Testis (tissue), 3 donors: Measurements from ENCODE around the gene CRIM1. TPM values are rescaled to one million over a fixed set of nuclear protein-coding genes. Genes with fewer than 3 reads are reported as not detected.

Experiments used
- DNase-seq: peaks from one replicate; pipeline ENCODE4 v3.0.0-alpha.2; 2019
- H3K27ac ChIP-seq, 2 donors: fragments of 200-600 bp; sonication (generic); one replicate each; pipeline ENCODE4 v1.5.1; 2019
- H3K27me3 ChIP-seq: fragments of 200-600 bp; sonication (generic); one replicate; pipeline ENCODE4 v1.5.1; 2019
- H3K36me3 ChIP-seq: fragments of 200-600 bp; sonication (generic); one replicate; pipeline ENCODE4 v1.5.1; 2017; ENCODE audit warnings: low read depth; ENCODE audit errors: missing control alignments
- H3K4me1 ChIP-seq: fragments of 200-600 bp; sonication (generic); one replicate; pipeline ENCODE4 v1.5.1; 2019
- H3K4me3 ChIP-seq, 2 donors: fragments of 200-600 bp; sonication (generic); one replicate each; pipeline ENCODE4 v1.5.1; 2017 to 2019
- H3K9me3 ChIP-seq: fragments of 200-600 bp; sonication (generic); one replicate; pipeline ENCODE4 v1.5.1; 2017
- POLR2A ChIP-seq: fragments of 450-650 bp; IDR thresholded peaks from one replicate; pipeline ENCODE4 v1.6.1; 2017; ENCODE audit warnings: antibody characterized with exemption, mild to moderate bottlenecking, moderate library complexity
- WGBS, 2 donors: methylation state at CpG; one replicate each; pipeline ENCODE4 v1.1.5; 2018; 5-methylcytosine and 5-hydroxymethylcytosine counted together
- intact Hi-C: fragments of 100-400 bp; cut with DNase I; formaldehyde crosslinking; loops from one replicate; pipeline ENCODE4 v1.15.1; 2023; ENCODE audit warnings: low total_unique reads
- polyA plus RNA-seq: library from polyadenylated mRNA; stranded (reverse); fragments of 350-450 nt; fragmentation: Illumina TruSeq; extraction: RNeasy Lipid Tissue Mini Kit (QIAGEN cat#74804); gene quantifications from one replicate; pipeline ENCODE4 v1.2.3, GENCODE V29; 2014; ENCODE audit warnings: low read depth, low replicate concordance; ENCODE audit not compliant: insufficient read depth
- total RNA-seq, 2 donors: library from RNA; depleted of rRNA; stranded (reverse); fragments of >200 nt; gene quantifications; one replicate each; pipeline ENCODE4 v1.2.3, GENCODE V29; 2016
- TF ChIP-seq, protein P1 (sequence below), 3 experiments: fragments of 450-650 bp in 2 of 3; fragments of 200-600 bp in 1 of 3; sonication (generic) in 1 of 3; IDR thresholded peaks; one replicate each; pipeline ENCODE4 v1.5.1; 2016 to 2019; ENCODE audit warnings: antibody characterized with exemption in 3 of 3, mild to moderate bottlenecking in 2 of 3, moderate library complexity in 1 of 3

CRIM1 gene
- total and polyA plus RNA-seq, 3 donors from 2014 or later: 38.2 to 94.1 (median 68.4) TPM

DNA sequence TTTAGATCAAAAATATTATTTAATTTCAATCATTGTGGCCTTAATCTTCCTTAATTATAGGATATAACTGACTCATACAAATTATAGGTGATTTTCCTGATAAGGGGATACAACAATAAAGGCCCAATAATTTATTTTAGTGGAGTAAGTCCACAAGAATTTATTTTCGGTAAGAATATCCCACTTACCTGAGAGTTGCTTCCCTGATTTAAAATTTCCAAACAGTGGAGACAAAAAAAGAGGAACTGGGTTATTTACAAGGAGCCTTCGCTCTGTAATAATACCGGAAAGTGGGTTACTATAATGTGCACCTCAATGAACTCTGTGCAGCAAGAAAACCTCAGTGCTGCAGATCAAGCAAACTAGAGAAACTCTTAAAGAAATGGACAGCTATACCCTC is 200.2 kb downstream of the CRIM1 start:
- Histone ChIP-seq H3K27me3 (no peaks in the 10 kb centered on the region), H3K4me3 (no peak overlapping the region), H3K4me1 (no peaks in the 10 kb centered on the region), H3K36me3 (no peaks in the 10 kb centered on the region), H3K27ac (no peak overlapping the region), H3K9me3 (no peaks in the 10 kb centered on the region)
- intact Hi-C loops: no loop called here
- no peak for DNase-seq
- TF ChIP-seq POLR2A: no peak
- TF ChIP-seq, protein P1, sequence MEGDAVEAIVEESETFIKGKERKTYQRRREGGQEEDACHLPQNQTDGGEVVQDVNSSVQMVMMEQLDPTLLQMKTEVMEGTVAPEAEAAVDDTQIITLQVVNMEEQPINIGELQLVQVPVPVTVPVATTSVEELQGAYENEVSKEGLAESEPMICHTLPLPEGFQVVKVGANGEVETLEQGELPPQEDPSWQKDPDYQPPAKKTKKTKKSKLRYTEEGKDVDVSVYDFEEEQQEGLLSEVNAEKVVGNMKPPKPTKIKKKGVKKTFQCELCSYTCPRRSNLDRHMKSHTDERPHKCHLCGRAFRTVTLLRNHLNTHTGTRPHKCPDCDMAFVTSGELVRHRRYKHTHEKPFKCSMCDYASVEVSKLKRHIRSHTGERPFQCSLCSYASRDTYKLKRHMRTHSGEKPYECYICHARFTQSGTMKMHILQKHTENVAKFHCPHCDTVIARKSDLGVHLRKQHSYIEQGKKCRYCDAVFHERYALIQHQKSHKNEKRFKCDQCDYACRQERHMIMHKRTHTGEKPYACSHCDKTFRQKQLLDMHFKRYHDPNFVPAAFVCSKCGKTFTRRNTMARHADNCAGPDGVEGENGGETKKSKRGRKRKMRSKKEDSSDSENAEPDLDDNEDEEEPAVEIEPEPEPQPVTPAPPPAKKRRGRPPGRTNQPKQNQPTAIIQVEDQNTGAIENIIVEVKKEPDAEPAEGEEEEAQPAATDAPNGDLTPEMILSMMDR (IDR thresholded peaks at IDR 0.05): no peak
- WGBS, 2 donors: 93% methylated on average over 3 of the region's 3 CpGs

- H3K27ac ChIP-seq: no peak overlapping the region
- H3K36me3 ChIP-seq: no peaks in the 10 kb centered on the region
- intact Hi-C loops: no loop called here
- no peak for DNase-seq
- H3K9me3 ChIP-seq: no peaks in the 10 kb centered on the region
- no peak overlapping the region for H3K4me3 ChIP-seq
- TF ChIP-seq POLR2A: no peak
- TF ChIP-seq, protein P1 (IDR thresholded peaks at IDR 0.05): no peak
- 90 to 93% methylated on average over 1 of the region's 1 CpG for WGBS, 2 donors
- H3K27me3 ChIP-seq: no peaks in the 10 kb centered on the region
- peaks cover 7% of the 10 kb centered on the region for H3K4me1 ChIP-seq
Measured at GRCh38 chr2:36556842-36557241, 201.3 kb downstream of the CRIM1 start.

DNA sequence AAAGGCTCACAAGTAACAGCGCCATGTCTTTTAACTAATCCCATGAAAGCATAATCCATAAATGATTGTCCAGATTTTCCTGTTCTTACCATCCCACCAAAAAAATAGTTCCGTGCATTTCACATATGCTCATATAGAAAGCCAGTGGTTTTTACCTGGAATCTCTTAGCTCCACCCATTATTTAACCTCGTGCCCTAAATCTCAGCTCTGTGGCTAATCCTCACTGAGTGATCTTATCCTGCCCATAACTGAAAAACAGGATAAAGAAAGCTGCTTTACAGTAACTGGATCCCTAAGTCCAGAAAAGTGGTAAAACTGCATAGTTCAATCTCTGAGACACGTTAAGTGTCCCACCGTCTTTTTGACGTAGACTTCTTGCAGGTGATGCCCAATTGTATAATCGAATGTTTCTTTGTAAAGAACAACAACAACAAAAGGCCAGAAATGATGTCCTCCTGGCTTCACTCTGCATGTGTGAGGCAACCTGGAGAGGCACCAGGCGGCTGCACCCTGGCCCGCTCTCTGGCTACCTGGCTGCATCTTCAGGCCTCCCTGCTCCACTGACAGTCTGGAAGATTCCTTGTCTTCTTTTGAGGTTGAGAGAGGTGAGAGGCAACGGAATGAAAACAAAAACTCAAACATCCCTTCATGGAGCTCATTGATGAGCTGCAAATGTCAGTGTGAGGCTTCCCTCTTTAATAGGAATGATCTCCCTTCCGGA is 203.8 kb downstream of the CRIM1 start:
- intact Hi-C loops: no loop called here
- no peaks in the 10 kb centered on the region for H3K27me3 ChIP-seq
- peaks cover 9% of the 10 kb centered on the region for H3K4me1 ChIP-seq
- no peak overlapping the region for H3K27ac ChIP-seq
- no peaks in the 10 kb centered on the region for H3K9me3 ChIP-seq
- no peak overlapping the region for H3K4me3 ChIP-seq
- TF ChIP-seq, protein P1 (IDR thresholded peaks at IDR 0.05): no peak
- no peak for TF ChIP-seq POLR2A
- H3K36me3 ChIP-seq: no peaks in the 10 kb centered on the region
- WGBS, 2 donors: 87 to 93% methylated on average over 11 of the region's 11 CpGs
- no peak for DNase-seq

GRCh38 chr2:36560726-36561125 is 205.1 kb downstream of the CRIM1 start:
- Histone ChIP-seq H3K4me3 (no peak overlapping the region), H3K4me1 (peaks cover 9% of the 10 kb centered on the region), H3K36me3 (no peaks in the 10 kb centered on the region), H3K27me3 (no peaks in the 10 kb centered on the region), H3K9me3 (no peaks in the 10 kb centered on the region), H3K27ac (peak overlapping the region in 1 of 2 donors; percentile 28)
- TF ChIP-seq, protein P1 (IDR thresholded peaks at IDR 0.05): no peak
- TF ChIP-seq POLR2A: no peak
- intact Hi-C loops: no loop called here
- 91 to 98% methylated on average over 5 of the region's 5 CpGs for WGBS, 2 donors
- no peak for DNase-seq
